Embryonic facial prominence (tissue), 1 donor: ENCODE measurements around the gene MAGEB10.
"Not testable (repeated sequence)": the region's sequence is repeated elsewhere in the genome, so short reads cannot be mapped to it uniquely, and the experiment has no call there.

Source experiments
- DNase-seq: peaks from one replicate; pipeline ENCODE4 v3.0.0-alpha.2; 2016; ENCODE audit errors: extremely low spot score

MAGEB10 gene, protein sequence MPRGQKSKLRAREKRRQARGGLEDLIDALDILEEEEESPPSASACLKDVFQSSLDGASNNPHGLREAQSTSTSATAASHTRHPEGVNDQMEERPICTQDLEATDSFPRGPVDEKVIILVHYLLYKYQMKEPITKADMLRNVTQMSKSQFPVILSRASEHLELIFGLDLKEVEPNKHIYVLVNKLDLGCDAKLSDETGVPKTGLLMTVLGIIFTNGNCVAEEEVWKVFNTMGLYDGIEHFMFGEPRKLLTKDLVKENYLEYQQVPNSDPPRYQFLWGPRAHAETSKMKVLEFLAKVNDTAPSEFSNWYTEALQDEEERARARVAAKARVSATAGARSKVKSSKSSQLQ

DNA sequence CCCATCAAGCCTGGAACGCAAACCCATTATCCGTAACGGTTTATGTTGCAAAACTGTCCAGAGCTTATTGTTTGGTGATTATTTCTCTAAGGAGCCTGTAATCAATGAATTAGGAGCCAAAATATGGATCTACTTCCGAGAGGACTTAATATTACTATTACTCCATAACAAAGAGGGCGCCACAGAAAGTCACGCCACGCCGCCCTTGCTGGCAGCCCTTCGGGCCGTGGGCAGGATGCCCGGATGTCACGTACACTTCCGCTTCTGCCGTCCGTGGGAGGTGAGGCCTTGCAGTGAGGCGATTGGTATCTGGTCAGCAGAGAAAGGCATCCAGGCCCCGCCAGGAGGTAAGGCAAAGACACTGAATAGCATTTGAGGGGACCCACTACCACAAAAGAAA is at the start of gene MAGEB10:
TSS of gene MAGEB10 (plus strand) at position 301 of the 400 bp plus-strand sequence. CDS start 13,317 bp downstream, outside the sequence.
- DNase-seq: no peak

DNA sequence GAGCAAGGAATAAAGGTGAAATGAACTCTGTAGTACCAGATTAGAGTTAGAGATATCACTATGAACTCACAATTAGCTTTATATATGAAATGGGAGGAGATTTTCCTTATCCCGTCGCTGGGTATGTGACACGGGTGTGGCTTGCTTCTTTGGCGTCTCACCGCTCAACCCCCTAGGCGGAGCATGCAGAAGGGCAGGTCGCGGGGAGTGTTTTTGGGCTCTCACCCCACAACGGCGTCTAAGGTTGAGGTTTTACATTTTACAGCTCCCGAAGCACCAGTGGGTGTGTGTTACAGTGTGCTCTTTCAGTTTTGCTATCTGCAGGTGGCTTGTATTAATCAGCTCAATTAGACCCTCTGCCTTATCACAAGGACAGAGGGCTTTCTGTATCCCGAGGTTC is 42.1 kb upstream of the MAGEB10 start:
- no peak for DNase-seq

DNA sequence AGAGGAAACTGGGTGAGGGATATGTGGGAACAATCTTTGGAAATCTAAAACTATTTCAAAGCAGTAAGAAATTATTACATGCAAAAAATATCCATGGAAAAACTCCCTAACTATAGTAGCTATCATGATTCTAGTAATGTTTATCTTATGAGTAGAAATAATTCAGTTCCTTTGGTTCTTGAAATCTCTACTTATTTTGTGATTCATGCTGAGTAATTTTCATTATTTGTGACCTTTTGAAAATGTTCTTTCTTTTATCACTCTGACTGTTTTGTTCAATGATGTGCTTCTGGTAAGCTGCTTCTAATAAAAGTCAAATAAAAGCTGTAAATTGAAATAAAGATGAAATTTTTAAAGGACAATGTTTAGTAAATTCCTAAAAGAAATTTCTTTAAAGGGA is 40.4 kb upstream of the MAGEB10 start:
- DNase-seq: no peak

DNA sequence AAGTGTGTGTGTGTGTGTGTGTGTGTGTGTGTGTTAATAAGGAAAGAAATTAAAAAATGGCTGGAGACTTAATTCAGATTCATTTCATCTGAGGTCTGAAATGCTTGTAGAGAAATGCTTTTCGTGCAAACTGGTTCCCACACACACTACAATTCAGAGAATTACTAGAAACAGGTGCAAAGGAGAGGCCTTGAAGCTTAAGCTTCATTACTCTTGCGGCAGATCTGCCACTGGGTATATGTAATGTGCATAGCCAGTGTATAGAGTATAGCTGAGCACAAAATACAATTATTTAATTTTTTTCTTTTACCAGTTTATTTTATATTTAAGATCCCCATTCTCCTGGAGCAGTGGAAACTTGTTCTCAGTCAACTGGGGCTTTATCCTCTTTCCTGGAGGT is 31.8 kb upstream of the MAGEB10 start:
- DNase-seq: no peak

DNA sequence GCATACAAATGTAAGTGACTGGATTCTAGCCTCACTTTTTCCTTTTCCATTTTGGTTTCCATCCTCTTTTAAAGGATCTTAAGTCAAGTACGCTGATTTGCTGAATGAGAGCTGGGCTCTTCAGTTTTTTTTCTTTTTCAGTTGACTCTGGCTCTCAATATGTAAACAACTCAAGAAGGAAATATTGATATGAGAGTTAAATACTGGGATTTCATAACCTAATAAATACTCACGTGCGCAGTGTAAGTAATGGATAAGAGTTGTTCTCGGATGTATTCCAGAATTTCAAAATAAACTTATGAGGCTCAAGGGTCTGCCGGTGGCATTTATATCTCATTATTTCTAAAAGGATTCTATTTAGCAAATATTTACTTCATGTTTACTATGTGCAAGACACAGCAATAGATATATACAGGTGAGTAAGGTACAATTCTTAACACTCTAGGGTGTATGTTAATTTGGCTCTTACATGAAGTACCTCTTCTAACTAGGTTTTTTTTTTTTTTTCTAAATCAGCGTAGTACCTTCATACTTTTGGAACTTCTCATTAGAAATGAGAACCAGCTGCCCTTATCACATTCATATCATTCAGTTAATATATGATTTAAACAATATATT is 11.0 kb upstream of the MAGEB10 start:
- no peak for DNase-seq

DNA sequence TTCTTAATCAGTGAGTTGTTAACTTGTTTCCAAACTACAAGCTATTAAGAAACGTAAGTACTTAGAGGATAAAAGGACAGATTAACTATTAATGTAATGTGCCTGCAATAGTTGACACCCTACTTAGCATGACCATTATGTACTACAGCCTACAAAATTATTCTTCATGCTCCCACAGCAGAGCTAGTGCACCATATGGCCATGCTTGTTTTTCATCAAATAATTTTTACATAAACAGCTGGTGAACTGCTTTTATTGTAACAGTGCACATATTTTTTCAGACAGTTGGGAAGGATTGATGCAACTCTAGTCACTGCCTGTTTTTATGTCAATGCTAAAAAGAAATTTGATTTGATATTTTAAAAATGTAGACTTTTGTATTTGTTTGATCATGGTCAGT is 10.2 kb upstream of the MAGEB10 start:
- no peak for DNase-seq

DNA sequence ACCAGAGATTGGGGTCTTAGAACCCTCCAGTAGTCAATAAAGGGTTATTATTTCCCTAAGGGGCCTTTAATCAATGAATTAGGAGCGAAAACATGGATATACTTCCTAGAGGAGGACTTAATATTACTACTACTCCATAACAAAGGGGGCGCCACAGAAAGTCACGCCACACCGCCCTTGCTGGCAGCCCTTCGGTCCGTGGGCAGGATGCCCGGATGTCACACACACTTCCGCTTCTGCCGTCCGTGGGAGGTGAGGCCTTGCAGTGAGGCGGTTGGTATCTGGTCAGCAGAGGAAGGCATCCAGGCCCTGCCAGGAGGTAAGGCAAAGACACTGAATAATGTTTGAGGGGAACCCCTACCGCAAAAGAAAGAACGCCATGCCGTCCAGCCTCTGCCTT is 436 bp downstream of the MAGEB10 start:
- no peak for DNase-seq

DNA sequence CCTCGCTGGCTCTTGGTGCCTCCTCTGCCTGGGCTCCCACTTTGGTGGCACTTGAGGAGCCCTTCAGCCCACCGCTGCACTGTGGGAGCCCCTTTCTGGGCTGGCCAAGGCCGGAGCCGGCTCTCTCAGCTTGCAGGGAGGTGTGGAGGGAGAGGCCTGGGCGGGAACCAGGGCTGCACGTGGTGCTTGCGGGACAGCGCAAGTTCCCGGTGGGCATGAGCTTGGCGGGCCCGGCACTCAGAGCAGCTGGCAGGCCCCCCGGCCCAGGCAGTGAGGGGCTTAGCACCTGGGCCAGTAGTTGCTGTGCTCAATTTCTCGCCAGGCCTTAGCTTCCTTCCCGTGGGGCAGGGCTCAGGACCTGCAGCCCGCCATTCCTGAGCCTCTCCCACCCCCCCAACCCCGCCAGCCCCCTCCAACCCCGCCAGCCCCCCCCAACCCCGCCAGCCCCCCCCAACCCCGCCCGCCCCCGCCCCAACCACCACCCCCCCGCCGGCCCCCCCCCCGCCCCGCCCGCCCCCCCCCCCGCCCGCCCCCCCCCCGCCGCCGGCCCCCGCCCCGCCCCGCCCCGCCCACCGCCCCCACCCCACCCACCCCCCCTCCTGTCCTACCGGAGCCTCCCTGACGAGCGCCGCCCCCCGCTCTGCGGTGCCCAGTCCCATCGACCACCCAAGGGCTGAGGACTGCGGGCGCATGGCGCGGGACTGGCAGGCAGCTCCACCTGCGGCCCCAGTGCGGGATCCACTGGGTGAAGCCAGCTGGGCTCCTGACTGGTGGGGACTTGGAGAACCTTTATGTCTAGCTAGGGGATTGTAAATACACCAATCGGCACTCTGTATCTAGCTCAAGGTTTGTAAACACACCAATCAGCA is 1.4 kb downstream of the MAGEB10 start:
- not testable (repeated sequence) for DNase-seq

DNA sequence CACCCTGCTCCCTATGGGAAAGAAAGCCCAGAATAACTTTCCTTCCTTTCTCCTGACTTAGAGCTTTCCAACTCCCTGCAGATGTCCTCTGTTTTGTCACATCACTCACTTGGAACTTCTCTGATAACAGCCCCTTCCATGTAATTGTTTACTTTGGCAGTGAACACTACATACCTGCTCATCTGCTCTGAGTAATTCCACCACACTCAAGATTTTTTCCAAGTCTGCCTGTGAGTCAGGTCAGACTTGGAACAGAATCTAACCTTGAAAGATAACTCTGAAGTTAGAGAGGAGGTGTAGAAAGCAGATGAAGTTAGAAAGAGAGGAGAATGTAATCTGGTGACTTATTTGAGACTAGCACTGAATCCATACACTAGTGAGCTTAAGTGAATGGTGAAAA is 7.4 kb downstream of the MAGEB10 start:
- no peak for DNase-seq

DNA sequence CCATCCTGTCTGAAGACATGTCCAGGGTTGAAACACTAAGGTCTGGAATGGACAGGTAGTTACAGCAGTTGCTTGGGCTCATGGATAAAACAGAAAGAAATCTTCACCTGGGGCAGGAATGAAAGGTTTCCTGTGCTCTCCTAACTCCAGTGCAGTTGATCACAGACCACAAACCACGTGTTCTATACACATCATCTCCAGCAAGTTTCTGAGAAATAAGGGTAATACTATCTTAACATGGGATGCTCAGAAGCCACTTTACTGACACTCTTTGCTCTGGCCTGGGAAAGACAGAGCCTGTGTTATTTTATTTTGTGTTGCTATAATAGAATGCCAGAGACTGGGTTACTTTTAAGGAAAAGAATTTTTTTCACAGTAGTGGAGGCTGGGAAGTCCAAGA is 16.0 kb downstream of the MAGEB10 start:
- no peak for DNase-seq

DNA sequence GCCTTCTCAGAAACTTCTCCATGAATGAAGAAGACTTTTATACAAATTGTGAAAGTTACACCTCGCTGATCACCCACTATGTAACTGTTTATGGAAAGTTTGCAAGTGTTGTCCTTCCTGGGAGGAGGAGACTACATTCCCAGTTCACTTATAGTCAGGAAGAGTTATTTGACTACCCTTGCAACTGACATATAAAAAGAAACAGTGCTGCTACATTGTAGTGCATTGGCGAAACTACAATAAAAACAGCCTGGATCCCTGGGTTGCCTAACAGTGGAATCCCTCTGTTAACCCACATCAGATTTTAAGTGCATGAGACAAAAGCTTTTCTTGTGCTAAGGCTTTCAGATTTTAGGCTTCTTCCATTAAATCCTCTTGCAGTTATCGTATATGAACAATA is 30.4 kb downstream of the MAGEB10 start:
- DNase-seq: no peak

DNA sequence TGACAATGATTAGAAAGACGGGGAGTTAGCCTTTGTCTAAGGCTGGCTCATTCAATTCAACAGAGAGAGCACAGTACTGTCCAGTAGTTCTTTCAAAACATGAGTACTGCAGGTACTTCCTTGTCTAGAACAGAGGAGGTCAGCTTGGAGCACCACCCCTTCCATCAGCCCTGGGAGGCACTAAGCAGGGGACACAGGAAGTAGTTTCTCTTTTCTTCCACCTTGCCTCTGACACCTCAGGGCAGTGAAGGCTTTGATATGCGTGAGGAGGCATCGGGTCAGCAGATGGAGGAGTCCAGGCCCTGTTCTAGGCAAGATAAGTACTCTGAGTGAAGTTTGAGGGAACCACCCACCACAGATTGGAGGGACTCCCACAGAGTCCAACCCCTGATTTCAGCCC is 33.1 kb downstream of the MAGEB10 start:
- no peak for DNase-seq

DNA sequence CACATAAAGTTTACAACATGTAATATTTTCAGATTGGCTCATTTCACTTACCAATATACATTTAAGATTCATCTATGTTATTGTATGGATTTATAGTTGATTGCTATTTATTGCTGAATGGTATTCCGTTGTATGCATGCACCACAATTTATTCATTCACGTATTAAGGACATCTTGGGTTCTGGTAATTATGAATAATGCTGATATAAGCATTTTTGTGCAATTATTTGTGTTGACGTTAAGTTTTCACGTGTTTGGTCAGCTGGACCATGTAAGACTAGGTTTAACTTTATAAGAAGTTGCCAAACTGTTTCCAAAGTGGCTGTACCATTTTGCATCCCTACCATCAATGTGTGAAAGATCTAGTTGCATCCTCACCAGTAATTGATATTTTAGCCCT is 35.1 kb downstream of the MAGEB10 start:
- no peak for DNase-seq

DNA sequence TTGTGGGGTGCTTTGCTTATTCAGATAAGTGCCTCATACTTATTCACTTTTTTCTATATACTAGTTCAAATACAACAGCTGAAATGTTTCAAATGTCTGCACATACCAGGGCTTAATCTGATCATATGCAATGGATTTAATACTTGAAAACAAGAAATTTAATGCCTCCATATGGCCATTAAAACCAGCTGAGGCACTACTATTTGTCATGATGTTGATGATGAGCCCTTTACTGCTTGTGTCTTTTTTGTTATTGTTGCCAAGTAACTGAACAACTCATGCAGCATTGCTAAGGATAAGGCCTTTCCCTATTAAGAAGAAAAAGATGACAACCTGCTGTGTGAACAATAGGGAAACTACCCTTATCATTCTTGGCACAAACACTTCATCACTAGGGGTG is 52.5 kb downstream of the MAGEB10 start:
- DNase-seq: peak; percentile 7

DNA sequence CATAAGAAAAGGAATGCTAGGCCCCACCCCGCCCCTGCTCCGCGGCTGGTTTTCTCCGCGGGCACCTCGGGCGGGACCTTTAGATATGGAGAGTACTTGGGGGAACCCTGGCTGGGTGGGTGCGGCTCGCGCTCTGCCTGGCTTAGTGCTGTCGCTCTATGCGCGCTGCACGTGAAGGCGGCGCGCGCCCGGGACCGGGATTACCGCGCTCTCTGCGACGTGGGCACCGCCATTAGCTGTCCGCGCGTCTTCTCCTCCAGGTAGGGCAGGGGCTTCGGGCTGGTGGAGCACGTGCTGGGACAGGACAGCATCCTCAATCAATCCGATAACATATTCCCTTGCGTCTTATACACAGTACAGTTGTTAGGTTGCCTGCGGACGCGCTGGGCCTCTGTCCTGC is 56.0 kb downstream of the MAGEB10 start:
- DNase-seq: no peak
